ENCODE data around the gene RBCK1.

RBCK1 gene

GRCh38 chr20:458776-459175 is 50.7 kb downstream of the RBCK1 start:
- no peak for DNase-seq (ENCODE audit: low read depth)
- H3K9me3 ChIP-seq (ENCODE audit: control insufficient read depth, low read length) = no peaks in the 10 kb centered on the region
- no peaks in the 10 kb centered on the region for H3K27me3 ChIP-seq (replicated peaks; ENCODE audit: control insufficient read depth, insufficient read depth, low read length)
- H3K36me3 ChIP-seq (ENCODE audit: control insufficient read depth, insufficient read depth, low read length, severe bottlenecking) = no peaks in the 10 kb centered on the region
- H3K9ac ChIP-seq (ENCODE audit: low read length) = no peak overlapping the region
- H3K4me3 ChIP-seq (ENCODE audit: low read length) = no peak overlapping the region
- H3K4me1 ChIP-seq (ENCODE audit: control insufficient read depth, insufficient read depth, low read length) = peaks cover 45% of the 10 kb centered on the region

- H3K27me3 ChIP-seq (replicated peaks; ENCODE audit: control insufficient read depth, insufficient read depth, low read length) = no peaks in the 10 kb centered on the region
- peak overlapping the region; percentile 98 for H3K9ac ChIP-seq (ENCODE audit: low read length)
- DNase-seq (ENCODE audit: low read depth) = no peak
- peaks cover 45% of the 10 kb centered on the region for H3K4me1 ChIP-seq (ENCODE audit: control insufficient read depth, insufficient read depth, low read length)
- no peaks in the 10 kb centered on the region for H3K36me3 ChIP-seq (ENCODE audit: control insufficient read depth, insufficient read depth, low read length, severe bottlenecking)
- H3K4me3 ChIP-seq (ENCODE audit: low read length) = peak overlapping the region; percentile 99
- no peaks in the 10 kb centered on the region for H3K9me3 ChIP-seq (ENCODE audit: control insufficient read depth, low read length)
Observed at GRCh38 chr20:460180-460579, 52.1 kb downstream of the RBCK1 start.

- Histone ChIP-seq H3K4me1 (ENCODE audit: control insufficient read depth, insufficient read depth, low read length) (peaks cover 45% of the 10 kb centered on the region), H3K4me3 (ENCODE audit: low read length) (peak overlapping the region; percentile 99), H3K9me3 (ENCODE audit: control insufficient read depth, low read length) (no peaks in the 10 kb centered on the region), H3K27me3 (replicated peaks; ENCODE audit: control insufficient read depth, insufficient read depth, low read length) (no peaks in the 10 kb centered on the region), H3K9ac (ENCODE audit: low read length) (peak overlapping the region; percentile 98), H3K36me3 (ENCODE audit: control insufficient read depth, insufficient read depth, low read length, severe bottlenecking) (no peaks in the 10 kb centered on the region)
- peak; percentile 67 for DNase-seq (ENCODE audit: low read depth)
Observed at GRCh38 chr20:460707-461106, 52.6 kb downstream of the RBCK1 start.

DNA sequence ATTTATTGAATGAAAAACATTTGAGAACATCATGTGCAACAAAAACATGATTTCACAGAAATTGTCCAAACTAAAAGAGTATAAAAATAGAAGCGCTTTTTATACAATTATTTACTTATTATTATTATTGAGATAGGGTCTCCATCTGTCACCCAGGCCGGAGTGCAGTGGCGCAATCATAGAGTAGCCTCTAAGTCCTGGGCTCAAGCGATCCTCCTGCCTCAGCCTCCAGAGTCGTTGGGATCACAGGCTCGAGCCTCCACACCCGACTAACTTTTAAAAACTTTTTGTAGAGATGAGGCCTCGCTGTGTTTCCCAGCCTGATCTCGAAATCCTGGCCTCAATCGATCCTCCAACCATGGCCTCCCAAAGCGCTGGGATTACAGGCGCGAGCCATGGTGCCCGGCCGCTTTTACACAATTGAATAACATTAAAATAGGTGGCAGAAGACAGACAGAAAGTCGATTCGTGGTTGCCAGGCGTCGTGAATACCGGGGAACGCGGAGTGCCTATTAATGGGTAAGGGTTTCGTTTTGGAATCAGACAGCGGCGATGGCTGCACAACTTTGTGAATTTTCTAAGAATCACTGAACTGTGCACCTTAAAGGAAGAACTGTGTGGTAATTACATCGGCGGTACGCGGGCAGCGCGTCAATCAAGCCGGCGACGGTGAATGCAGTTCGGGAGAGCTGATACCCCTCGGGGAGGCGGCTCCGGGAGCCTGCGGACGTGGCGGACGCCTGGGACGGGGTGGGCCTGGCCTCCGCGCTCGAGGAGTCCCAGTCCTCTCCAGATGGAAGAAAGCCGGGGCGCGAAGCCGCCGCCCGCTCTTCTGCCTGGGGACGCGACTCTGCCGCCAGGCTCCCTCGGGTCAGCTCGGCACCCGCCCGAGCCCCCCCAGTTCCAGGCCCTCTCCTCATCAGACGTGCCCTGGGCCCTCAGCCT is 53.4 kb downstream of the RBCK1 start:
- Histone ChIP-seq H3K27me3 (replicated peaks; ENCODE audit: control insufficient read depth, insufficient read depth, low read length) (no peaks in the 10 kb centered on the region), H3K4me1 (ENCODE audit: control insufficient read depth, insufficient read depth, low read length) (peaks cover 45% of the 10 kb centered on the region), H3K4me3 (ENCODE audit: low read length) (peak overlapping the region; percentile 99), H3K36me3 (ENCODE audit: control insufficient read depth, insufficient read depth, low read length, severe bottlenecking) (no peaks in the 10 kb centered on the region), H3K9me3 (ENCODE audit: control insufficient read depth, low read length) (no peaks in the 10 kb centered on the region), H3K9ac (ENCODE audit: low read length) (peak overlapping the region; percentile 98)
- DNase-seq (ENCODE audit: low read depth) = peak; percentile 76

DNA sequence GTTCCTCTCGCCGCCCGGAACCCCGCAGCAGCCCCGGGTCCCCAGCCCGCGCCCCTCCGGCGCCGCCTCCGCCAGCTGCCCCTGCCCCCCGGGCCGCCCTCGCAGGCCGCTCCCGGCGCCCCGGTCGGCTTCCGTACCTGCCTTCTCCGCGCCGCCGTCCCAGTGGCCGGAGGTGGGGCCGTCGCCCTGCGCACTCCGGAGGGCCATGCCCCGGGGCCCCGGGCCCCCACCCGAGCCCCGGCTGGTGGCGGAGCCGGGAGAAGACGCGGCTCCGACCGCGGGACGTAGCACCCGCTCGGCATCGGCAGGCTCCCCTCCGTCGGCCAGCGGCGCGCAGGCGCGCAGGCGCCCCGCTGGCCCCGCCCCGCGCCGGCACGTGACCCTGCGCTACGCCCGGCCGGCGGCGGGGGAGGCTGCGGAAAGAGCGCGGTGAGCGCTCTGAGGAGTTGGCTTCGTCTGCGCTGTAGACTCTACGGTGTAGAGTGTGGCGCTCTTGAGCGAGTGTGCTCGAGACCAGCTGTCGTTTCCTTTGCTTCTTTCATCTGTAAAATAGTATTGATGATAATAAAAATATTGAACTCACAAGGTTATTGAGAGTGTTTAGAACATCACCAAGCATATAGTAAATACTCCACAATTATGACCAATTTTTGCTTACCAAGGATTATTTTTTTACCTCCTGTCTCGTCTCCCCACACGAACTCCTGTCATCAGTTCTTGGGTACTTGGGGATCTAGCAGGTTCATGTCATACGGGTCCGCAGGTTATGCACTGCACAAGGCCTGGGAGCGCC is 54.3 kb downstream of the RBCK1 start, which contains the start of gene TBC1D20:
TBC1D20 (minus strand) TSS at position 335 of the 793 bp plus-strand sequence; CDS start at position 207, 128 bp downstream.
- H3K4me1 ChIP-seq (ENCODE audit: control insufficient read depth, insufficient read depth, low read length) = peaks cover 44% of the 10 kb centered on the region
- no peaks in the 10 kb centered on the region for H3K36me3 ChIP-seq (ENCODE audit: control insufficient read depth, insufficient read depth, low read length, severe bottlenecking)
- H3K4me3 ChIP-seq (ENCODE audit: low read length) = peak within 1 kb of the TSS; percentile 99
- no peaks in the 10 kb centered on the region for H3K27me3 ChIP-seq (replicated peaks; ENCODE audit: control insufficient read depth, insufficient read depth, low read length)
- H3K9ac ChIP-seq (ENCODE audit: low read length) = peak within 1 kb of the TSS; percentile 98
- no peaks in the 10 kb centered on the region for H3K9me3 ChIP-seq (ENCODE audit: control insufficient read depth, low read length)
- peak; percentile 96 for DNase-seq (ENCODE audit: low read depth)

- DNase-seq (ENCODE audit: low read depth) = no peak
- peaks cover 5% of the 10 kb centered on the region for H3K4me1 ChIP-seq (ENCODE audit: control insufficient read depth, insufficient read depth, low read length)
- H3K9me3 ChIP-seq (ENCODE audit: control insufficient read depth, low read length) = peaks cover 24% of the 10 kb centered on the region
- H3K27me3 ChIP-seq (replicated peaks; ENCODE audit: control insufficient read depth, insufficient read depth, low read length) = no peaks in the 10 kb centered on the region
- H3K4me3 ChIP-seq (ENCODE audit: low read length) = no peak overlapping the region
- no peaks in the 10 kb centered on the region for H3K36me3 ChIP-seq (ENCODE audit: control insufficient read depth, insufficient read depth, low read length, severe bottlenecking)
- H3K9ac ChIP-seq (ENCODE audit: low read length) = no peak overlapping the region
Observed at GRCh38 chr20:467755-468154, 59.7 kb downstream of the RBCK1 start.

GRCh38 chr20:469746-470490 is 61.8 kb downstream of the RBCK1 start:
- no peak overlapping the region for H3K4me3 ChIP-seq (ENCODE audit: low read length)
- no peaks in the 10 kb centered on the region for H3K27me3 ChIP-seq (replicated peaks; ENCODE audit: control insufficient read depth, insufficient read depth, low read length)
- no peaks in the 10 kb centered on the region for H3K36me3 ChIP-seq (ENCODE audit: control insufficient read depth, insufficient read depth, low read length, severe bottlenecking)
- peaks cover 24% of the 10 kb centered on the region for H3K9me3 ChIP-seq (ENCODE audit: control insufficient read depth, low read length)
- H3K9ac ChIP-seq (ENCODE audit: low read length) = no peak overlapping the region
- no peak for DNase-seq (ENCODE audit: low read depth)
- no peaks in the 10 kb centered on the region for H3K4me1 ChIP-seq (ENCODE audit: control insufficient read depth, insufficient read depth, low read length)

DNA sequence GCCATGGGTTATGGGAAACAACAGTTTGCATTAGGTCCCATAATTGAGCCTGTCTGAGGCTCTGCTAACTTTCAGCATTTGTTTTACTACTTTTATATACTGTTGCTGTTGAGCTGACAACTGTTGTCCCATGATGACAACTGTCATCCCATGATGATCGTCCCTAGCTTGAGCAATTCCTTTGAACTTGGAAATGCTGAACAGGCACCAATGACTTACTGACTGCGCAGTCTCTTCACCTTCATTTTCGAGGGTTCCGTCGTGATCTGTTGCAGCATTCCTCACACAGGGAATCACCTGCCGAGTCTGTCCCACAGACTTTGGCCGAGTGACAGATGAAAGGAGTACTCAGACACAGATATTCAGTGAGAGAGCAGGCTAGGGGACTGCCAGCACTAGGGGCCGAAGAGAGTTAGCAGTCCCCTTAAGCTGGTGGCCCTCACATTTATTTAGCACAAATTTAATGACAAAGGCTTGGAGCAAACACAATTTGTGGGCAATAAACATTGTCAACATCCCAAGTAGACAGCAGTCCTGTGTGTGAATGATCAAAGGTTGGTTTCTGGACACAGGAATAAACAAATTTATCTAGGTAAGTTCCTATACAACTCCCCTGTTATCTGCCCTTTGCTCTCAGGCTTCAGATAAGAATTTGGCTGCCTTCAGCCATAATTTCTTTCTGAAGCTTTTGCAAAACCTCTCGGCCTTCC is 64.2 kb downstream of the RBCK1 start:
- DNase-seq (ENCODE audit: low read depth) = no peak
- H3K4me3 ChIP-seq (ENCODE audit: low read length) = no peak overlapping the region
- H3K9me3 ChIP-seq (ENCODE audit: control insufficient read depth, low read length) = peaks cover 24% of the 10 kb centered on the region
- peaks cover 8% of the 10 kb centered on the region for H3K4me1 ChIP-seq (ENCODE audit: control insufficient read depth, insufficient read depth, low read length)
- no peaks in the 10 kb centered on the region for H3K27me3 ChIP-seq (replicated peaks; ENCODE audit: control insufficient read depth, insufficient read depth, low read length)
- H3K36me3 ChIP-seq (ENCODE audit: control insufficient read depth, insufficient read depth, low read length, severe bottlenecking) = no peaks in the 10 kb centered on the region
- H3K9ac ChIP-seq (ENCODE audit: low read length) = no peak overlapping the region

DNA sequence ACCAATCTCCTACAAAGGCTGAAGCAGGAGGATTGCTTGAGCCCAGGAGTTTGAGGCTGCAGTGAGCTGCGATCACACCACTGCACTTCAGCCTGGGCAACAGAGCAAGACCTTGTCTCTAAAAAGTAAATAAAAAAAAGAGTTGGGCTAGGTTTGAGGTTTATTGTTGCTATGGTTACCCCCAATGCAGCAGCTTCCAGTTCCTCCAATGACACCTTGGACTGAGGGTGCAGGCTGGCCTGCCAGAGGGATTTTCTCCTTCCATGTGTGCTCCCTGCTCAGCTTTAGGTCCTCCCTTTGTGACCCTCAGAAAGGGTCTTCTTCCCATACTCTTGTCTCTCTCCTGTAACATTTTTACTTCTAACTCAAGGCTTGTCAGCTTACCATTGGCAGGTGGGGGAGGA is 64.8 kb downstream of the RBCK1 start:
- Histone ChIP-seq H3K9me3 (ENCODE audit: control insufficient read depth, low read length) (peaks cover 21% of the 10 kb centered on the region), H3K36me3 (ENCODE audit: control insufficient read depth, insufficient read depth, low read length, severe bottlenecking) (peaks cover 1% of the 10 kb centered on the region), H3K4me3 (ENCODE audit: low read length) (no peak overlapping the region), H3K4me1 (ENCODE audit: control insufficient read depth, insufficient read depth, low read length) (peaks cover 10% of the 10 kb centered on the region), H3K27me3 (replicated peaks; ENCODE audit: control insufficient read depth, insufficient read depth, low read length) (no peaks in the 10 kb centered on the region), H3K9ac (ENCODE audit: low read length) (no peak overlapping the region)
- DNase-seq (ENCODE audit: low read depth) = no peak

- H3K9me3 ChIP-seq (ENCODE audit: control insufficient read depth, low read length) = peaks cover 15% of the 10 kb centered on the region
- no peak overlapping the region for H3K4me3 ChIP-seq (ENCODE audit: low read length)
- peaks cover 6% of the 10 kb centered on the region for H3K36me3 ChIP-seq (ENCODE audit: control insufficient read depth, insufficient read depth, low read length, severe bottlenecking)
- H3K27me3 ChIP-seq (replicated peaks; ENCODE audit: control insufficient read depth, insufficient read depth, low read length) = no peaks in the 10 kb centered on the region
- H3K4me1 ChIP-seq (ENCODE audit: control insufficient read depth, insufficient read depth, low read length) = peaks cover 21% of the 10 kb centered on the region
- DNase-seq (ENCODE audit: low read depth) = no peak
- H3K9ac ChIP-seq (ENCODE audit: low read length) = no peak overlapping the region
Observed at GRCh38 chr20:474581-474980, 66.5 kb downstream of the RBCK1 start.

All from adipocyte (in vitro differentiated cells).